Stimulated activated CD8-positive, alpha-beta memory T cell treated with anti-CD3 and anti-CD28 coated beads, Interleukin-7, amount 100 ng/mL, for 48 hours (primary cell): ENCODE results near the gene SELENOO.

Source experiments
- DNase-seq, 2 donors: peaks; one replicate each; pipeline ENCODE4 v3.0.0-alpha.2; 2020; ENCODE audit warnings: low read depth in 1 of 2; ENCODE audit errors: extremely low read depth in 1 of 2

The SELENOO gene

GRCh38 chr22:50232481-50233151, 31.8 kb downstream of the SELENOO start:
- DNase-seq, result no peak

- DNase-seq, result no peak
Observed at GRCh38 chr22:50233223-50233622, 32.4 kb downstream of the SELENOO start.

- DNase-seq, result no peak
Observed at GRCh38 chr22:50236731-50237409, 36.1 kb downstream of the SELENOO start.

GRCh38 chr22:50238755-50239154, 37.9 kb downstream of the SELENOO start:
- no peak for DNase-seq

GRCh38 chr22:50242406-50242949, 41.7 kb downstream of the SELENOO start:
- DNase-seq, result no peak

GRCh38 chr22:50243685-50244419, 43.0 kb downstream of the SELENOO start:
- DNase-seq, result no peak

- peak; percentile 87 to 89 for DNase-seq
Observed at GRCh38 chr22:50244420-50245213, 43.8 kb downstream of the SELENOO start, which contains the start of gene TUBGCP6. TSS of gene TUBGCP6 (minus strand) at chr22:50245023. CDS start at chr22:50244459, 564 bp downstream.

- DNase-seq, result no peak
Observed at GRCh38 chr22:50245214-50246072, 44.6 kb downstream of the SELENOO start.

GRCh38 chr22:50246242-50247175, 45.7 kb downstream of the SELENOO start:
- no peak for DNase-seq

- DNase-seq, result no peak
Observed at GRCh38 chr22:50247748-50248147, 46.9 kb downstream of the SELENOO start.

GRCh38 chr22:50248196-50249081, 47.6 kb downstream of the SELENOO start:
- DNase-seq, result no peak

GRCh38 chr22:50249341-50250248, 48.8 kb downstream of the SELENOO start:
- DNase-seq, result no peak

- no peak for DNase-seq
Observed at GRCh38 chr22:50250249-50250554, 49.4 kb downstream of the SELENOO start.

- DNase-seq, result peak; percentile 71 to 78
Observed at GRCh38 chr22:50250555-50251476, 50.0 kb downstream of the SELENOO start, which contains the start of gene HDAC10. TSS of gene HDAC10 (minus strand) at chr22:50251265. CDS start at chr22:50251032, 233 bp downstream.

- DNase-seq, result no peak
Observed at GRCh38 chr22:50251477-50252081, 50.8 kb downstream of the SELENOO start.
